ENCODE results near the gene ALDH5A1.

Gene ALDH5A1

DNA sequence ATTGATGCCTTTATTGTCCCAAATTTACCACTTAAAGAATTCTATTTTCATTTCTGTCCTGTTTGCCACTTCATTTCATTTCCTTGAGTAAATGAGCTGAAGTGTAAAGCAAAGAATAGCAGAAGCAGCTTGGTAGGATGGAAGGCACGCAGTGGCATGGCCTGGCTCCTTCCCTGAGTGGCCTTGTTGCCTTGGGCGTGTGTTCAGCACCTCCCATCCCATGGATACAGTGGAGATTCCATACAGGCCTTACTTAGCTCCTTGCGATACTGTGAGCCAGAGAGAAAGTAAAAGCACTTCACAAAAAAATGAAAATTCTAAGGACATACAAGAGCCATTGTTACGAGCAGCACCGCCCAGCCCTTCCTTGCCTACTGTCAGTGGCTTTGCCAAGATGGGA lies 39.6 kb downstream of the ALDH5A1 start:
- DNase-seq = no peak

- no peak for DNase-seq
Observed at GRCh38 chr6:24535210-24535609, 40.4 kb downstream of the ALDH5A1 start.

DNA sequence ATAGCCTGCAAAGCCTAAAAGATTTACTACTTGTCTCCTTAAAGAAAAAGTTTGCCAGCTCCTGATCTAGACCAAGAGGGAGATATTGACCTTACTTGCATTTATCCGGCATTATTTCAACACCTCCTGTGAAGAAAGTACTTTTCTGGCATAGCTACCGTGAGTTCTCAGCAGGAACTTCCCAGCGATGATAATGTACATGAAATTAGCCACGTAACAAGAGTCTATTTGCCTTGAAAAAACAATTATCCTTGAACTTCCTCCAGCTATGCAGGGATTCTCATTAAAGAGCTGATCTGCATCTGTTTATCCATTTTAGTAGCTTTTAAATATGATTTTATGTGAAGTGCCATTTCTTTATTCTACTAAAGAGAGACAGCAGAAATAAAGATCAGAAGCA lies 41.7 kb downstream of the ALDH5A1 start:
- DNase-seq = no peak

DNA sequence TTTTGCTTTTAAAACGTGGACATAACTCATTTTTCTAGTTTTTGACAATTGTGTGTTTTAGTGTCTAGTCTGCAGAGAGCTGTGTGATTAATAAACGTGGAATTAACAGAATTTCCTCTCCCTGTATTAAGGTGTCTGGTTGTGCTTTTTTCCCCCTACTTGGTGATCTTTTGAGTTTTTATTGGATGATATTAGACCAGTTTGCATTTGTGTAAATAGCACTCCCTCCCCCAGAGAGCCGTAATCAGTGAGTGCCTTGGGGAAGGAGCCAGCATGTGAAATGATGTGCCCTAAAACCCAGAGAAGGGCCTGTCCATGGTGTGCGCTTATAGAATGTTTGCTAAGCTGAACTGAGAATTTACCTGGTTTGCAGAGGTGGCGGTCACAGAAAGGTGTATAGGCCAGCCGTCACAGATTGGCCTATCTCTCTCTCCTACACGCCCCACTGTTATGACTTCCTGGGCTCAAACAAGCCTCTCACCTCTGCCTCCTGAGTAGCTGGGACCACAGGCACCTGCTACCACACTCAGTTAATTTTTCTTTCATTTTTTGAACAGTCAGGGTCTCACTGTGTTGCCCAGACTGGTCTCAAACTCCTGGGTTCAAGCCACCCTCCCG lies 42.4 kb downstream of the ALDH5A1 start:
- DNase-seq = peak; percentile 14

DNA sequence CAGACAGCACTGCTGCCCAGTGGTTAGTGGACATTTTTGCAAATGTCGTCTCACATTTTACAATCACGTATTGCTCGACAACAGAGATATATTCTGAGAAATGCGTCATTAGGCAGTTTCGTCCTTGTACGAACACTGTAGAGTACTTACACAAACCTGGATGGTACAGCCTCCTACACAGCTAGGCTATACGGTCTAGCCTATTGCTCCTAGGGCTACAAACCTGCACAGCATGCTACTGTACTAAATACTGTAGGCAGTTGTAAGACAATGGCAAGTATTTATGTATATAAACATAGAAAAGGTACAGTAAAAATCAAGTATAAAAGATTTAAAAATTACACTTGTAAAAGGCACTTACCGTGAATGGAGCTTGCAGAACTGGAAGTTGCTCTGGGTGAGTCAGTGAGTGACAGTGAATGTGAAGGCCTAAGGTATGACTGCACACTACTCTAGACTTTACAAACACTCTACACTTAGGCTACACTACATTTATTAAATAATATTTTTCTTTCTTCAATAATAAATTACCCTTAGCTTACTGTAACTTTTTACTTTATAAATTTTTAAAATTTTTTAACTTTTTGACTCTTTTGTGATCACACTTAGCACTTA lies 43.1 kb downstream of the ALDH5A1 start:
- DNase-seq = peak; percentile 13

DNA sequence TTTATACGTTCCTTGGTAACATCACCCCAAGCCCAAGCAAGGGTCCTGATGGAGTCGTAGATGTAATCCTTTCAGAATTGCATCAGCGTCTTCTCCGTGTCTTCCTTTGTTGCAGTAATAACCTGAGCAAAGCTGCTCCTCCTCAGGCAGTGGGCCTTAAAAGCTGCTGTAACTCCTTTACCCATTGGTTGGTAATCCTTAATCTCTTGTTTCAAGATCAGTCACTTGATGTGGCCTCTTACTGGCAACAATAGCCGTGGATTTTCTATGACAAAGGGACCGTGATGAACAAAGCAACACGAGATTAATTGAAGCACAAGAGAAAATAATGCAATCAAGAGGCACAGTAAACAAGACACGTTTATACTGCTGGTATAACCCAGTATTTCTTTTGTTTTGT lies 44.6 kb downstream of the ALDH5A1 start:
- no peak for DNase-seq

DNA sequence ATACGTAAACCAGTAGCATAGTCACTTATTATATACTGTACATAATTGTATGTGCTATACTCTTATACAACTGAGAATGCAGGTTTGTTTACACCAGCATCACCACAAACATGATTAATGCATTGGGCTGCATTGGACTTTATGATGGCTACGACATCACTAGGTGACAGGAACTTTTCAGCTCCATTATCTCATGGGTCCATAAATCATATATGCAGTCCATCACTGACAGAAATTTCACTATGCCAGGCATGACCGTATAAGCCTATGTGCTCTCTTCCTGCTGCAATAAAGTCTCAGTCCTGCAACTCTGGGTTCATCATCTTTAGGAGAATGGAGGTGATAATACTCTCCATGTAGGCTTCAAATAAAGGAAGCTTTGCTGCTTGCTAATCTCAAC lies 45.4 kb downstream of the ALDH5A1 start:
- DNase-seq = no peak

- DNase-seq = no peak
Observed at GRCh38 chr6:24543683-24544082, 48.9 kb downstream of the ALDH5A1 start.

DNA sequence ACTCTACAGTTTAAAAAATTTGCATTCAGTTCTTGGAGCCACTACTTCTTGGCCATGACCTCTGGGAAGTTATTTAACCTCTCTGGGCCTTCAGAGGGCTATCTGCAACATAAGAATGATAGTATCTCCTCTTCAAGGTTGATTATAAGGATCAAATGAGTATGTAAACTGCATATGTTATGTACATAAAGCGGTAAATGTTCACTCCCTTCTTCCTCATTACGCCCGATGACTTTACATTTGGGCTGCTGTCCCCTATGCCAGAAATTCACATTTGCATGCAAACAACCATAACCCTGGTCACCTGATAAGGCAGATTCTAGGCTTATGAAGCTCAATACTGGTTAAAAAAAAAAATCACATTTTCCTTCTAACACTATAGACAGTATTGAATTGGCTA lies 50.4 kb downstream of the ALDH5A1 start:
- DNase-seq = no peak

DNA sequence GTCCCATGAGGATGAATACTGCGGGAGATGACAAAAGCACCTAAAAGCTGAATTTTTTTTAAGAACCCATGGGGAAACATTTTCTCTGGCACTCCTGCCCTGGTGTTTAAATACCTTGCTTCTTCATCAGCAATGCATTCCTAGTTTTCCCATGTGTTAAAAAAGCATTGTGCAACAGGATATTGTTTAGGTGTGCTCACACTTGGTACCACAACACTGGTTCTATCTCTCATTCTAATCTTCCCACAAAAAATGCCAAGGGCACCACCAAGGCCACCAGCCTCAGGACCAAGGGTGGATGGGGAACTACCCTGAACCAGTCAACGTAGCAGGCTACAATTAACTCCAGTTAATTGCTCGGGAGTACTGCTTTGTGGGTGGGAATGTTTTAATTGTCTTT lies 50.9 kb downstream of the ALDH5A1 start:
- no peak for DNase-seq

GRCh38 chr6:24546439-24546838 lies 51.7 kb downstream of the ALDH5A1 start:
- no peak for DNase-seq

DNA sequence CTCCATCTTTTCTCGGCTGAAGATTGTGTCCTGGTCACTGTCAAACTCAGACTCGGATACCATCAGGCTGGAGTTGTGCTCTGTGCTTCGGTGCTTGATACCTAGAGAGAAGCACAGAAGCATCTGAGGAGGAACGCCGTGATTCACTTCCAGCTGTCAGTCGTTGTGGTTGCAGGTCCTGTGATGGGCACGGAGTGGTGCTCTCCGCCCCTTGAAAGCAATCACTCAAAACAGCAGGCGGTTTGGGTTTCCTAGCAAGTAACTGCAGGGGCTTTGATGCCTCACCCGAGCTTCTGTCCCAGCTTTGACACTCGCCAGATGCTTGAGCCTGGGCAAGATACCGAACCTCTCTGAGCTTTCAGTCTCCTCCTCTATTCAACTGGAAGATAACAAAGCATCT lies 52.5 kb downstream of the ALDH5A1 start:
- DNase-seq = peak; percentile 21

DNA sequence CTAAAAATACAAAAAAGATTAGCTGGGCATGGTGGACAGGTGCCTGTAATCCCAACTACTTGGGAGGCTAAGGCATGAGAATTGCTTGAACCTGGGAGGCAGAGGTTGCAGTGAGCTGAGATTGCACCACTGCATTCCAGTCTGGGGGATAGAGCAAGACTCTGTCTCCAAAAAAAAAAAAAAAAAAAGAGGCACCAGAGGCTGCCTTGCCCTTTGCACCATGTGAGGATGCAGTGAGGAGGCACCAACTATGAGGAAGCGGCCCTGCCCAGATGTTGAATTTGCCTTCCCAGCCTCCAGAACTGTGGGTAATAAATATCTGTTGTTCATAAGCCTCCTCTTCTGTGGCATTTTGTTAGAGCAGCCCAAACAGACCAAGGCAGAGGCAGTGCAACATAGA lies 54.4 kb downstream of the ALDH5A1 start:
- no peak for DNase-seq

- DNase-seq = no peak
Observed at GRCh38 chr6:24549674-24550353, 55.0 kb downstream of the ALDH5A1 start.

DNA sequence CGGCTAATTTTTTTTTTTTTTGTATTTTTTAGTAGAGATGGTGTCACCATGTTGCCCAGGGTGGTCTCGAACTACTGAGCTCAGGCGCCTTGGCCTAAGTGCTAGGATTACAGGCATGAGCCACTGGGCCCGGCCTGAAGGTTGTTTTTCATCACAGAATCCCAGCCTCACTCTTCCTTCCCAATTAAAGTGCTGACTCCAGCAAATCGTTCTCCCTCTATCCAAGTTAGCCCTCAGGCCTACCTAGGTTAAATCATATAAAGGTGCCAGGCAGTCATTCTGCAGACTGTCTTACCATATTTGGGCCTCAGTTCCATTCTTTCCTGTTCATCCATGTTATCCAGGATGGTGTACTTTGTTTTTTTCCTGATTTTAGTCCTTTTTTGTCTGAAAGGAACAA lies 56.4 kb downstream of the ALDH5A1 start:
- no peak for DNase-seq

GRCh38 chr6:24554474-24554873 lies 59.7 kb downstream of the ALDH5A1 start:
- DNase-seq = no peak

DNA sequence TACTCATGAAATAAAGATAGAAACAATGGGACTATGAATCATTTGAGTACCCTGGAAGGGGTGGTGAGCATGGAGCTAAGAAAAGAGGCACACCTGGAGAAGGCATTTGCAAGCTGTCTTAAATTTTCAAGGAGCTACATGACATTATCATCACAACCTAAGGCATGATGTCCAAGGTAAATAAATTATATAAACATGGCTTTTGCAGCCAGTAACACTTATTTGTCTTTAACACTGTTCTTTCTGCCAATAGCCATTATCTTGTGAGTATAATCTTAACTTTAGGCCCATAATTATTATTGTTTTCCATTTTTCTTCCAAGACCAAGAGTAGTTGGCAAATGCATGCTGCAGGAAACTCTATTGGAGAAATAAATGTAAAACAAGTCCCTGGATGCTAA lies 63.7 kb downstream of the ALDH5A1 start:
- DNase-seq = no peak

DNA sequence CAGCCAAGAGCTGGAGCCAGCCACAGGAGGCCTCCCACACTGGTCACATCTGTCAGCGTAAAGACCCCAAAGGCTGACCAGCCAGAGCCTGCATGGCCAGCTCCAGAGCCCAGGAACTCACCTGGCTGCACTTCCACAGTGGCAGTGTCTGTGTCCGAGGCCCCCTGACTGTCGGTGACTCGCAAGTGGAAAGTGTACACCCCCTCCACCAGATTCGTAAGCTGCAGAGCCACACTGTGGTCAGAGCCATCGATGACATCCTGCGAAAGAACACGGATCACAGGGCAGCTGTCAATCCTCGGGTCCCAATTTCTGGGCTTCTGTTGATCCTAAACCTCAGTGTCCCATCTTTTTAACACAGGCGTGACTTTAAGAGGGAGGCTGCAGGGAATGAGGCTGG lies 69.3 kb downstream of the ALDH5A1 start:
- no peak for DNase-seq

DNA sequence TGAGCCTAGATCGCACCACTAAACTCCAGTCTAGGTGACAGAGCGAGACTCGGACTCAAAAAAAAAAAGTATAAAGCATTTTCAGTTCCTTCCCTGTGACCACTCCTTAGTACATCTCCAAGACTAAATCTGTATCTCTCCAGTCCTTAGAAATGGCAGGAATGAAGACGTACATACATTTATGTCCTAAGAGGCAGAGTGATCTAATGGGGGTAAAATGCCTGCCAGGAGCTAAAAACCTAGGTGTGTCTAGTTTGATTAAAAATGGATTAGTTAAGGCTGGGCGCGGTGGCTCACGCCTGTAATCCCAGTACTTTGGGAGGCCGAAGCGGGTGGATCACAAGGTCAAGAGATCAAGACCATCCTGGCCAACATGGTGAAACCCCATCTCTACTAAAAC lies 70.4 kb downstream of the ALDH5A1 start:
- DNase-seq = no peak

GRCh38 chr6:24566020-24566767 lies 71.4 kb downstream of the ALDH5A1 start:
- DNase-seq = peak; percentile 48

- DNase-seq = no peak
Observed at GRCh38 chr6:24568683-24569082, 73.9 kb downstream of the ALDH5A1 start.

GRCh38 chr6:24569811-24570210 lies 75.0 kb downstream of the ALDH5A1 start:
- DNase-seq = no peak

GRCh38 chr6:24571361-24571760 lies 76.6 kb downstream of the ALDH5A1 start:
- no peak for DNase-seq

- peak; percentile 28 for DNase-seq
Observed at GRCh38 chr6:24574809-24575208, 80.0 kb downstream of the ALDH5A1 start.

All from EL (cell line).